CD4-positive, alpha-beta T cell treated with Interleukin-6 for 4 hours (primary cell): ENCODE results near the gene LYPD3.
"Not testable (repeated sequence)": the region's sequence is repeated elsewhere in the genome, so short reads cannot be mapped to it uniquely, and the experiment has no call there.

Source experiments
- DNase-seq: peaks from one replicate; pipeline ENCODE4 v3.0.0-alpha.2; 2020; ENCODE audit warnings: mixed read lengths

The LYPD3 gene

DNA sequence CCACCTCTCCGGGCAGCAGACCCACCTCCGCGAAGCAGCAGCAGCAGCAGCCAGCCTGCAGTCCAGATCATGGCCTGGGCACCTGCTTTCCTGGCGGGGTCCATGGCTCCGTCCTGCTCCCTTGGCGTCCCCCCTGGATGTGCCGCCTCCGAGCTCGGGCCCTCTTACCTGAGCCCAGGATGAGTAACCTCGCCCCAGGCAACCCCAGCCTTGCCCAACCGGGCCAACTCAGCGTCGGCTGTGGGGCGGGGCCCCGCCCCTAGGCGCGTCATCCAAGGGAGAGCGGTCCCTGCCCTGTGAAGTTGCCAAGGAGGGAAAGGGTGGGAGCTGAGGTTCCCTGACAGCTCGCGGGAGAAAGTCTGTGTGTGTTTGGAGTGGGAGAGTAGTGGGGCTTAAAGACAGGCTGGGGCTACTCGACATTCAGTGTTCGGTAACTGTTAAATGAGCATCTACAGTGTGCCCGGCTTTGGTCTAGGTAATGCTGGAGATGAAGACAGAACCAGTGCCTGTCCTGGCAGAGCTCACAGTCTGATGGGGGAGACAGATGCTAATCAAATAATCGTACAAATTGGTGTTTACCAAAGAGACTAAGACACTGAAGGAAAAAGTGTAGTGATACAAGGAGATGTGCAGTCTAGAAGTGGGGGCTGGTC lies at the start of gene LYPD3:
Gene LYPD3 (minus strand): TSS at position 141 of the 653 bp plus-strand sequence. CDS start 37 bp downstream, at position 104.
- peak; percentile 30 for DNase-seq

DNA sequence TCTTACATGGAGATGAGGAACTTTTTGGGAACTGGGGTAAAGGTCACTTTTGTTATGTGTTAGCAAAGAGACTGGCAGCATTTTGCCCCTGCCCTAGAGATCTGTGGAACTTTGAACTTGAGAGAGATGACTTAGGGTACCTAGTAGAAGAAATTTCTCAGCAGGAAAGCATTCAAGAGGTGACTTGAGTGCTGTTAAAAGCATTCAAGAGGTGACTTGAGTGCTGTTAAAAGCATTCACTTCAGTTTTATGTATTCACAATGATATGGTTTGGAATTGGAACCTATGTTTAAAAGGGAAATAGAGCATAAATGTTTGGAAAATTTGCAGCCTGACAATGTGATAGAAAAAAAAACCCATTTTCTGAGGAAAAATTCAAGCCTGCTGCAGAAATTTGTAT lies 47.0 kb upstream of the LYPD3 start:
- DNase-seq: not testable (repeated sequence)

DNA sequence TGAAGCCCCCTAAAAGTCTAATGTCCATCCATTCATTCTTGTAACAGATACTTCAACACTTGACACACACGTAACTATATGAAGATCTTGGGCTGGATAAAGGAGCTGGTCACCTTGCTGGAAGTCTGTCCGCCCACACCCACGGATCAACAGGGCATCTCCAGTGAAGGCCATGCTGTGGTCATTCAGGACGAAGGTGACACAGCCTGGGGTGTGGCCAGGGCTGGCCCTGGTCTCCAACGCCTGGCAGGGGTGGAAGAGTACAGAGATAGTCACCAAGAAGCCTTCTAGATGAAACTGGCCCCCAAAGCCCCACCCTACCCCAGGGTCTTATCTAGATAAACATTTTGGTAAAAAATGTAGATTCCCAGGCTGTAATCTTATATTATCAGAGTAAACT lies 45.9 kb upstream of the LYPD3 start:
- no peak for DNase-seq

DNA sequence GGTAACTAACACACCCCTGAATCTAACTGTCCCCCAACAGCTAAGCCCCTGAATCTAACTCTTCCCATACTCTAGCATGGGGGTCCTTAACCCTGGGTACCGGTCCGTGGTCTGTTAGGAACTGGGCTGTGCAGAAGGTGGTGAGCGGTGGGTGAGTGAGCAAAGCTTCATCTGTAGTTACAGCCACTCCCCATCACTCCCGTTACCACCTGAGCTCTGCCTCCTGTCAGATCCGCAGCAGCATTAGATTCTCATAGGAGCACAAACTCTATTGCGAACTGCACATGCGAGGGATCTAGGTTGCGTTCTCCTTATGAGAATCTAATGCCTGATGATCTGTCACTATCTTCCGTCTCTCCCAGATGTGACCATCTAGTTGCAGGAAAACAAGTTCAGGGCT lies 45.3 kb upstream of the LYPD3 start:
- DNase-seq: no peak

DNA sequence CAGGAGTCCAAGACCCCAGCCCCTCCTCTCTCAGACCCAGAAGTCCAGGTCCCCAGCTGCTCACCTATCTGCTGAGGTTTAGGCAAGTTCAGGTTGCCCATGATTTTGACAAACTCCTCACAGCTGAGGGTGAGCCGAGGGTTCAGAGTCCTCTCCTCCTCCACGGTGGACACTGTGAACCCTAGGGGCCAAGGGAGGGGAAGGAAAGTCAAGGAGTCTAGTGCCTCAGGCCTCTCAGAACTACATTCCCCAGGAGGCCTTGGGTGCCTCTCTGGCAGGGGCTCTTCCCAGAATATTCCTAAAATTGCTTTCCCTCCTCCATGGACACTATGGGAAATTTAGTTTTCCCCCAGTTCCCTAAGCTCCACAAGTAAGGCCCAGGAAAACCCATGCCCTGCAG lies 42.5 kb upstream of the LYPD3 start:
- DNase-seq: no peak

DNA sequence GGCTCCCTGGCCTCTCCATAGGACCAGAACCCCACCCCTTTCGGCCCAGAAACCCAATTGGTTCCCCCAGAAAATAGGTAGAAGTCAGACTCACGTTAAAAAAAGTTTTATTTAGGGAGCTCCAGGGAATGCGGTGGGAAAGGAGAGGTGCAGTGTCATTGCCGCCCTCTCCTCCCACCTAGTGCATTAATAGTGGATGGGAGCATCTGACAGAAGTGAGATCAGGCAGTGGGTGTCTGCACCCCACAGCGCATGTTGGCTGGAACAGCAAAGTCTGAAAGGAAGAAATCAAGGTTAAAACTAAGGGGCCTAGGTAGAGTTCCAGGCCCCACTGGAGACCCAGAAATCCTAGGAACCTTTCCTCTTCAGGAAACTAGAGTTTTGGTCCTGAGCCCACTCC lies 41.2 kb upstream of the LYPD3 start:
- DNase-seq: no peak

- no peak for DNase-seq
Observed at GRCh38 chr19:43505941-43506340, 40.5 kb upstream of the LYPD3 start.

DNA sequence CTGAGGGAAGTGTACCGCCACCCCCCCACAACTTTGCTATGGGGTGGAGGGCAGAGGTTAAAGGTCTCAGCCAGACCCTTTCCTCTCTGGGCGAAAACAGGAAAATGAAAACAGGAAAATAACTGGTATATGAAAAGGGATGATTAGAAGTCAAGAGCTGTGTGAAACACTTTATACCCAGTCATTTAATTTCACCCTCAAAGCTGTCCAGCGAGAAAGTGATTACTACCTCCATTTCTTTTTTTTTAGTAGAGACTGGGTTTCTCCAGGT lies 39.7 kb upstream of the LYPD3 start:
- no peak for DNase-seq

DNA sequence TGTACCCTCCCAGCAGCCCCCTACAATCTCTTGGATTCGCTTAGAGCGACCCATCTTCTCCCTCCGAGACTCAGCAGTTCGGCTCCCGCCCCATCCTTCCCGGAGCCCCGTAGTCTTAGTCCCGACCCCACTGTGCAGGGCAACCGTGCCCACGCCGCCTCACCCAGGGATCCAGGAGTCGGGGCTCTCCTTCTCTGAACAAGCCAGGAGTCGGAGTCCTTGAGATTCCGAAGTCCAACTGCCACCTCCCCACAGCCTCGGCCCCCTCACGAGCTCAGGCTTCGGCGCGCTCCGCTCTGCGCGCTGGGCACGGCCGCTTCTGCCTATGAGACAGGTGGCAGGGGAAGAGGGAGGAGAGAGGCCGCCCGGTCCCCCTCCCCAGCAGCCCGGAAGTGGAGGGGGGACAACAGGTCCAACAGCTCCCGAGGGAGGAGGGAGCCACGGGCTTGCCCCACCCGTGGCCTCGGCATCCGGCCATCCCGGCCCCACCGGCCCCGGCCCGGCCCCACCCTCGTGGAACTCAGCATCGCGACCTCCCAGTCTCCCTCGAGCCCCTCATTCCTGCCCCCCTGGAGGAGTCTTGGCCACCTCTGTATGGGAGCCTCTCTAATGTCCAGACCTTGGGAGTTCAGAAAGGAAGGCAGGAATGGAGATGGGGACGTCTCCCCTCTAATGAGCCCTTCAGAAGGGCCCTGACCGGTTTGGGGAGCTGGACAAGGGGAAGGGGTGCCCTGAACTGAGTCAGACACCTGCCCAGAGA lies 39.2 kb upstream of the LYPD3 start, which contains the start of gene PHLDB3:
Gene PHLDB3 (minus strand): TSS at position 321 of the 760 bp plus-strand sequence. CDS start 628 bp downstream, outside the sequence.
- peak; percentile 67 for DNase-seq

- DNase-seq: peak; percentile 100
Observed at GRCh38 chr19:43503501-43504425, 38.4 kb upstream of the LYPD3 start.

DNA sequence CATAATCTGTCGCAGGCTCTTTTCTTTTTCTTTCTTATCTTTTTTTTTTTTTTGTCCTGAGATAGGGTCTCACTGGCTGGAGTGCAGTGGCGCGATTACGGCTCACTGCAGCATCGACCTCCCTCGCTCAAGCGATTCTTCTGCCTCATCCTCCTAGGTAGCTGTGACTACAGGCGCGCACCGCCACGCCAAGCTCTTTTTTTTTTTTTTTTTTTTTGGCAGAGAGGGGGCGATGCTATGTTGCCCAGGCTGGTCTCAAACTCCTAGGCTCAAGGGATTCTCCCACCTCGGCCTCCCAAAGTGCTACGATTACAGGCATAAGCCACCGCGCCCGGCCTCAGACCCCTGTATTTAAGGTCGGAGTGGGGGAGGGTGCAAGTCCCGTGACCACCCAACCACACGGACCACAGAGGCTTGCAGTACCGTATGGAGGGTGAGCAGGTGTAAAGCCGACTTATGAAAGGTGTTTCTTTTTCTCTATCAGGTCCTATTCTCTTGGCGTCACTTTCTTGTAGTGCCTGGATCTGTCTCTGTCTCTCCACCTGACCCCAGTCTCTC lies 37.1 kb upstream of the LYPD3 start:
- DNase-seq: no peak

DNA sequence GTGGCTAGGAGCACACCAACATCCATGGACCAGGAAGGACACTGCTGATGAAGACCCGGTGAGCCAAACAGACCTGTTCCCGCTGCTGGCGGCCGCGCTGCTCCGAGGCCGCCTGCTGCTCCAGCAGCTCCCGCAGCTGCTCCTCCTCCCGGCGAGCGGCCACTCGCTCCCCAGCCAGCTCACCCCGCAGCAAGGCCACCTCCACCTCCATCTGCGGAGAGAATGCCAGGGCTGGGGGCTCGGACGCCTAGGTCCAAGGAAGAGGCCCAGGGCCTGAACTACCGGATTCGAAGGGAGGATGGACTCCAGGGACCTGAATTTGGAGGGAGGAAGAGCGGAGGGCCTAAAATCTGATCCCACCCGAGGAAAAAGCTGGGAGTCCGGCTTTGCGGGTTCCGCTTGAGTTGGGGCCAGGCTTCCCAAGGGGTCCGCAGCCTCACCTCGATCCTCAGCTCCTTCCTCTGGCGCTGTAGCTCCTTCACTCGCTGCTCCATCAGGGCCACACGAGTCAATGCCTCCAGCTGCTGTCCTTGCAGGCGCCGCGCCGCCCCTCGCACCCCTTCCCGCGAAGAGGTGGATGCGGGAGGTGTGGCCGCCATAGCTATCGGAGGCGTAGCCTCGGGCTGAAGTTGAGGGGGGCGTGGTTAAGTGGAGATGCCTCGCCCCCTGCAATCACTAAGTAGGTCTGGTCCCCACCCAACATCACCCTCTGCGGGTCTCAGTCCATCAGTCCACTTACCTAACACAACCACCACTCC lies 36.4 kb upstream of the LYPD3 start:
- no peak for DNase-seq

DNA sequence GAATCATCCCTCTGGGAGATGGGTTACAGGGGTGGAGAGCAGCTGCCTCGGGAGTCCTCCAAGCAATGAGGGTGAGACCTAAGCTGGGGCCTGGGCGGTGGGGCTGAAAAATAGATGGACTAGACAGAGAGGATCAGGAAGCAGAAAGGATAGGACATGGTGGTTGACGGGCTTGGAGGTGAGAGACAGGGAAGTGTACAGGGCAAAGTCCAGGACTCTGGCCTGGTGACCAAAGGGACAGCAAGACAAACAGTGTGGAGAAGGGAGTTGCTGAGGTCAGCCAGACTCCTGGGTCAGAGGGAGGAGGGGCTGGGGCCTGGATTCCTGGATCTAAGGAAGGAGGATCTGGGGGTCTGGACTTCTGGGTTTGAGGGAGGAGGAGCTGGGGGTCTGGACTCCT lies 33.6 kb upstream of the LYPD3 start:
- DNase-seq: no peak

DNA sequence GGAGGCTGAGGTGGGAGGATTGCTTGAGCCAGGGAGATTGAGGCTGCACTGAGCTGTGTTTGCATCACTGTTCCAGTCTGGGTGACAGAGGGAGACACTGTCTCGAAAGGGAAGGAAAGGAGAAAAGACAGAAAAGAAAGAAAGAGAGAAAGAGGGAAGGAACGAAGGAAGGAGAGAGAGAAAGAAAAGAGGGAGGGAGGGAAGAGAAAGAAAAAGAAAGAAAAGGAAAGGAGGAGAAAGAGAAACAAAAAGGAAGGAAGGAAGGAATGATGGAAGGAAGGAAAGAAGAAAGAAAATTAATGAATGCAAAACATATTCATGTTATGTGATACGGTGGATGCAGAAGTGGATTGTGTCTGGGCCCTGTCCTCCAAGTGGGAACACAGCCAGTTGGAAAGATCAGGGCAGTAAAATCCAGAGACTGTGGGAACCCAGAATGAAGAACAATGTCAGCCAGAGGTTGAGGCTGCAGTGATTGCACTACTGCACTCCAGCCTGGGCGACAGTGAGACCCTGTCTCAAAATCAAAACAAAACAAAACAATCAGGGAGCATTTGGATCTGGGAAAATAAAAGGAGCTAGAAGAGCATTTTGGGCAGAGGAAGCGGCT lies 32.9 kb upstream of the LYPD3 start:
- no peak for DNase-seq

DNA sequence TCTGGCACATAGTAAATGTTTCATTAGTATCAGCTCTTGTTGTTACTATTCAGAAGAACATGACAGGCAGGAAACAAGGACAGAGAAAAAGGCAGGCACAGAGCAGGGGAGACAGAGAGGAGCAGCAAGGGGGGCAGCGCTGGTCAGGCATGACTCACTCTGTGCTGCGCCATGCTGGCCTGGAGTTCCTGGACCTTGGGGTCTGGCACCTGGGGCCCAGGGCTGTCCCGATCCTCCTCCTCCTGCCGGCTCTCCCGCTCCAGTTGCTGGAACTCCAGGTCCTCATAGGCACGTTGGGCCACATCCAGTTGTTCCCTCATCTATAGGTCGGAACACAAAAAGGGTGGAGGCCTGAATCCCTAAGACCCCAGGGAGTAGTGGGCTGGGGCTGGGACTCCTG lies 31.6 kb upstream of the LYPD3 start:
- no peak for DNase-seq

GRCh38 chr19:43495082-43495481 lies 29.7 kb upstream of the LYPD3 start:
- DNase-seq: no peak

DNA sequence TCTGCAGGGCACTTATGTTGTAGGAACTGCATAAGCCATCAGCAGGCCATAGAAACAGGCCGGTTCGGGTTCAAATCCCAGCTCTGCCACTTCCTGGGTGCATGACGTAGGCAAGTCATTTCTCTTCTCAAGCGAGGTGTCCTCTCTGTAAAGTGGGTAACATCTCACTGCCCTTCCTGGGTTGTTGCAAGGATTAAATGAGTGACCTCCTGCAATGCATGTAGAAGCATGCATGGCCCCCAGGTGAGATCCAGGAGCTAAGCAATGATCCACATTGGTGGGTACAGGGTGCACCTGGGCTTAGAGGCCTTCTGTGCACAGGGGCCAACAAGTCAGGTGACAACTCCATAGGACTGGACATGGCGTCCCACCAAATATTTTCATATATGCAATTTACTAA lies 25.4 kb upstream of the LYPD3 start:
- no peak for DNase-seq

GRCh38 chr19:43489979-43490599 lies 24.7 kb upstream of the LYPD3 start:
- no peak for DNase-seq

DNA sequence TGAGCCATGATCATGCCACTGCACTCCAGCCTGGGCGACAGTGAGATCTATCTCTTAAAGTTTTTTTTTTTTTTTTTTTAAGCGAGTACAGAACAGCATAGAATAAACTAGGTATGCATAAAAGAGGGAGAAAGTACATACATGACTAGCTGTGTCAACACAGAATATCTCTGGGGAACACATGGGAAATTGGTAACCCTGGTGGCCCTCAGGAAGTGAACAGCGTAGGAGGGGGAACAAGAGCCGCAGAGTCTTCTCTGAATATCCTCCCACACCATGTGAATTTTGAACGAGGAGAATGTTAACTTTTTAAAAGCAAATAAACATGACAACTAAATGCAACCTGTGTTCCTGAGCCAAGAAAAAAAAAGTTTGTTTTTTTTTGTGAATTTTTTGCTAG lies 23.9 kb upstream of the LYPD3 start:
- DNase-seq: no peak

GRCh38 chr19:43488179-43488578 lies 22.8 kb upstream of the LYPD3 start:
- DNase-seq: no peak

DNA sequence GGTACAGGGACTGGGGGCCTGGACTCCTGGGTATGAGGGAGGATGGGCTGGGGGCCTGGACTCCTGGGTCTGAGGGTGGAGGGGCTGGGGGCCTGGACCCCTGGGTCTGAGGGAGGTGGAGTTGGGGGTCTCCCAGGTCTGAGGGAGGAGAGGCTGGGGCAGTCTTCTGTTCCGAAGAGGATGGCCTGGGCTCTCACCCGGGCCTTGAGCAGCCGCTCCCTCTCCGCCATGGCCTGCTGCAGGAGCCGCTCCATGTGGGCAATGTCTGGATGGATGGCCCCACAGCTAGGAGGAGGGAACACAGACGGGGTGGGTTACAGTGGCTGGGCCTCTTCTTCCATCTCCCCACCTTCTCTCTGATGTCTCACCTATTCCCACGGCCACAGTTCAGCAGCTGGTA lies 21.0 kb upstream of the LYPD3 start:
- DNase-seq: no peak

GRCh38 chr19:43485951-43486350 lies 20.5 kb upstream of the LYPD3 start:
- DNase-seq: no peak
